ENCODE measurements around the gene AREL1. TPM values are rescaled to one million over a fixed set of nuclear protein-coding genes. Genes with fewer than 3 reads are reported as not detected.

Gene AREL1
- total RNA-seq, 1 experiment from 2014 or later: 34.2 TPM

GRCh38 chr14:74650927-74651686 lies 61.8 kb downstream of the AREL1 start:
- Histone ChIP-seq H3K23me2 (ENCODE audit: insufficient read length, low read depth, low read length, poor library complexity, severe bottlenecking) (no peaks in the 10 kb centered on the region), H3K9me3 (ENCODE audit: control insufficient read depth, low read depth, low read length) (no peaks in the 10 kb centered on the region), H2AFZ (ENCODE audit: low read length) (no peak overlapping the region), H4K91ac (ENCODE audit: insufficient read length, low read depth, low read length) (no peak overlapping the region), H3K18ac (ENCODE audit: insufficient read length, low read depth, low read length) (no peak overlapping the region), H4K5ac (ENCODE audit: insufficient read length, low read depth, low read length) (no peak overlapping the region), H2BK5ac (ENCODE audit: insufficient read length, low read length) (no peak overlapping the region), H3K9ac (ENCODE audit: extremely low read depth, insufficient read length, low read length) (no peak overlapping the region), H3K14ac (ENCODE audit: insufficient read depth, low read length) (no peak overlapping the region), H2AK5ac (ENCODE audit: insufficient read length, low read length) (no peak overlapping the region), H2BK12ac (ENCODE audit: insufficient read length, low read depth, low read length) (no peak overlapping the region), H3K79me2 (ENCODE audit: insufficient read depth, low read length) (no peaks in the 10 kb centered on the region), H3K4me2 (ENCODE audit: insufficient read depth, insufficient read length, low read length) (no peak overlapping the region), H2BK20ac (ENCODE audit: low read depth, low read length, poor library complexity, severe bottlenecking) (no peak overlapping the region), H3T11ph (ENCODE audit: low read length) (no peak overlapping the region), H3K4ac (ENCODE audit: low read depth, low read length) (no peak overlapping the region), H3K27me3 (ENCODE audit: insufficient read depth, low read length) (no peaks in the 10 kb centered on the region), H3K56ac (ENCODE audit: insufficient read length, low read depth, low read length) (no peak overlapping the region), H3K79me1 (ENCODE audit: insufficient read depth, low read depth, low read length, poor library complexity, severe bottlenecking) (no peaks in the 10 kb centered on the region), H3K4me1 (ENCODE audit: insufficient read depth, low read length) (no peaks in the 10 kb centered on the region), H2BK120ac (ENCODE audit: low read depth, low read length, poor library complexity, severe bottlenecking) (no peak overlapping the region), H4K20me1 (ENCODE audit: control insufficient read depth, insufficient read depth, insufficient read length) (peaks cover 2% of the 10 kb centered on the region), H4K8ac (replicated peaks; ENCODE audit: insufficient read length, low read depth, low read length) (no peak overlapping the region), H3K23ac (ENCODE audit: insufficient read length, low read depth, low read length) (no peak overlapping the region), H3K27ac (ENCODE audit: insufficient read length, low read depth, low read length) (no peak overlapping the region), H2BK15ac (ENCODE audit: low read depth, low read length) (no peak overlapping the region)
- no peaks in the 10 kb centered on the region for H3K9me3 Mint-ChIP-seq
- peaks cover 2% of the 10 kb centered on the region for H3K27me3 Mint-ChIP-seq (ENCODE audit: low read depth)
- DNase-seq: no peak
- H3K4me1 Mint-ChIP-seq: peaks cover 12 to 16% of the 10 kb centered on the region in 2 experiments
- no peak for TF ChIP-seq CTCF (conservative IDR thresholded peaks at IDR 0.05)
- H3K4me3 Mint-ChIP-seq: no peak overlapping the region
- H3K27ac Mint-ChIP-seq: no peak overlapping the region
- no CpG with 5 or more reads among the region's 1 CpG for WGBS (ENCODE audit: extremely low coverage, insufficient read length, low lambda C conversion rate)
- H3K36me3 Mint-ChIP-seq (ENCODE audit: insufficient read depth in 1 of 3, low read depth in 3 of 3): peaks cover 0 to 1% (median 0%) of the 10 kb centered on the region in 3 experiments; a peak in 1 of 7 replicates
